H9 (cell line): ENCODE data around the gene RAMP3. TPM values are rescaled to one million over a fixed set of nuclear protein-coding genes. Genes with fewer than 3 reads are reported as not detected.

ENCODE experiments used
- DNase-seq: peaks from one replicate; pipeline ENCODE4 v3.0.0-alpha.2; 2017
- H2AFZ ChIP-seq: one replicate; pipeline ENCODE4 v1.6.1; 2013; ENCODE audit warnings: mild to moderate bottlenecking, low read length, control low read depth, moderate library complexity
- H2AK5ac ChIP-seq: 2 replicates; pipeline ENCODE4 v1.6.1; 2013; ENCODE audit warnings: low read length, control low read depth, mixed read lengths; ENCODE audit not compliant: insufficient read length
- H2BK120ac ChIP-seq: one replicate; pipeline ENCODE4 v1.6.1; 2013; ENCODE audit warnings: low read depth, mild to moderate bottlenecking, low read length, control low read depth, inconsistent platforms; ENCODE audit not compliant: poor library complexity, severe bottlenecking
- H2BK12ac ChIP-seq: 2 replicates; pipeline ENCODE4 v1.6.1; 2013; ENCODE audit warnings: low read length, control low read depth, mixed read lengths, low read depth; ENCODE audit not compliant: insufficient read length
- H2BK15ac ChIP-seq: 2 replicates; pipeline ENCODE4 v1.6.1; 2013; ENCODE audit warnings: low read depth, low read length, control low read depth
- H2BK20ac ChIP-seq: one replicate; pipeline ENCODE4 v1.6.1; 2013; ENCODE audit warnings: low read depth, mild to moderate bottlenecking, low read length, control low read depth, inconsistent platforms; ENCODE audit not compliant: poor library complexity, severe bottlenecking
- H2BK5ac ChIP-seq: 2 replicates; pipeline ENCODE4 v1.6.1; 2013; ENCODE audit warnings: low read length, control low read depth, mixed read lengths; ENCODE audit not compliant: insufficient read length
- H3K14ac ChIP-seq: 2 replicates; pipeline ENCODE4 v1.6.1; 2013; ENCODE audit warnings: low read length, control low read depth; ENCODE audit not compliant: insufficient read depth
- H3K18ac ChIP-seq: 2 replicates; pipeline ENCODE4 v1.6.1; 2013; ENCODE audit warnings: low read depth, mild to moderate bottlenecking, mixed read lengths, low read length, control low read depth; ENCODE audit not compliant: insufficient read length
- H3K23ac ChIP-seq: 2 replicates; pipeline ENCODE4 v1.6.1; 2013; ENCODE audit warnings: low read length, control low read depth, mixed read lengths, low read depth; ENCODE audit not compliant: insufficient read length
- H3K23me2 ChIP-seq: 2 replicates; pipeline ENCODE4 v1.6.1; 2013; ENCODE audit warnings: low read depth, mild to moderate bottlenecking, mixed read lengths, low read length, control low read depth; ENCODE audit not compliant: insufficient read length, poor library complexity, severe bottlenecking
- H3K27ac ChIP-seq: 2 replicates; pipeline ENCODE4 v1.5.1; 2013; ENCODE audit warnings: low read length, control low read depth, mixed read lengths, low read depth; ENCODE audit not compliant: insufficient read length
- H3K27me3 ChIP-seq: 2 replicates; pipeline ENCODE4 v1.6.1; 2013; ENCODE audit warnings: low read length, control low read depth, inconsistent platforms; ENCODE audit not compliant: insufficient read depth
- H3K4ac ChIP-seq: 2 replicates; pipeline ENCODE4 v1.6.1; 2013; ENCODE audit warnings: low read depth, mild to moderate bottlenecking, control low read depth, inconsistent platforms, low read length, moderate library complexity
- H3K4me1 ChIP-seq: 2 replicates; pipeline ENCODE4 v1.6.1; 2013; ENCODE audit warnings: low read length, control low read depth, inconsistent platforms; ENCODE audit not compliant: insufficient read depth
- H3K4me2 ChIP-seq: 2 replicates; pipeline ENCODE4 v1.6.1; 2013; ENCODE audit warnings: low read length, control low read depth, mixed read lengths; ENCODE audit not compliant: insufficient read length, insufficient read depth
- H3K56ac ChIP-seq: 2 replicates; pipeline ENCODE4 v1.6.1; 2013; ENCODE audit warnings: low read depth, mild to moderate bottlenecking, mixed read lengths, low read length, control low read depth; ENCODE audit not compliant: insufficient read length
- H3K79me1 ChIP-seq: 2 replicates; pipeline ENCODE4 v1.6.1; 2013; ENCODE audit warnings: low read depth, mild to moderate bottlenecking, moderate library complexity, low read length, control low read depth, inconsistent platforms; ENCODE audit not compliant: insufficient read depth, poor library complexity, severe bottlenecking
- H3K79me2 ChIP-seq: 2 replicates; pipeline ENCODE4 v1.6.1; 2013; ENCODE audit warnings: low read length, control low read depth, inconsistent platforms; ENCODE audit not compliant: insufficient read depth
- H3K9ac ChIP-seq: 2 replicates; pipeline ENCODE4 v1.6.1; 2013; ENCODE audit warnings: low read length, control low read depth, mixed read lengths; ENCODE audit not compliant: insufficient read length; ENCODE audit errors: extremely low read depth
- H3K9me3 ChIP-seq: one replicate; pipeline ENCODE4 v1.6.1; 2013; ENCODE audit warnings: low read depth, low read length, inconsistent platforms; ENCODE audit not compliant: control insufficient read depth
- H3T11ph ChIP-seq: one replicate; pipeline ENCODE4 v1.6.1; 2013; ENCODE audit warnings: mild to moderate bottlenecking, low read length, control low read depth, inconsistent platforms
- H4K20me1 ChIP-seq: one replicate; pipeline ENCODE4 v1.6.1; 2013; ENCODE audit not compliant: control insufficient read depth, insufficient read length, insufficient read depth
- H4K5ac ChIP-seq: 2 replicates; pipeline ENCODE4 v1.6.1; 2013; ENCODE audit warnings: low read depth, mild to moderate bottlenecking, mixed read lengths, low read length, control low read depth; ENCODE audit not compliant: insufficient read length
- H4K8ac ChIP-seq: replicated peaks from 2 replicates; pipeline ENCODE4 v1.6.1; 2013; ENCODE audit warnings: low read length, control low read depth, mixed read lengths, low read depth; ENCODE audit not compliant: insufficient read length
- H4K91ac ChIP-seq: 2 replicates; pipeline ENCODE4 v1.6.1; 2013; ENCODE audit warnings: low read depth, mild to moderate bottlenecking, moderate library complexity, mixed read lengths, low read length, control low read depth; ENCODE audit not compliant: insufficient read length
- H3K27ac Mint-ChIP-seq, 3 experiments: 2 replicates in 2 of 3; 3 replicates in 1 of 3; pipeline ENCODE4 v1.8.0; 2020 to 2021; ENCODE audit warnings: mixed read lengths in 3 of 3, mild to moderate bottlenecking in 1 of 3, moderate library complexity in 1 of 3
- H3K27me3 Mint-ChIP-seq: 2 replicates; pipeline ENCODE4 v1.8.0; 2021; ENCODE audit warnings: low read depth, mild to moderate bottlenecking, moderate library complexity, mixed read lengths
- H3K36me3 Mint-ChIP-seq, 3 experiments: 2 replicates in 2 of 3; 3 replicates in 1 of 3; pipeline ENCODE4 v1.8.0; 2020 to 2021; ENCODE audit warnings: low read depth in 3 of 3, mixed read lengths in 3 of 3; ENCODE audit not compliant: insufficient read depth in 1 of 3
- H3K4me1 Mint-ChIP-seq, 2 experiments: 2 replicates each; pipeline ENCODE4 v1.8.0; 2020; ENCODE audit warnings: mixed read lengths in 2 of 2
- H3K4me3 Mint-ChIP-seq, 2 experiments: 2 replicates in 1 of 2; 3 replicates in 1 of 2; pipeline ENCODE4 v1.8.0; 2020 to 2021; ENCODE audit warnings: mild to moderate bottlenecking in 2 of 2, mixed read lengths in 2 of 2, moderate library complexity in 1 of 2
- H3K9me3 Mint-ChIP-seq, 2 experiments: 2 replicates in 1 of 2; 3 replicates in 1 of 2; pipeline ENCODE4 v1.8.0; 2020; ENCODE audit warnings: mild to moderate bottlenecking in 2 of 2, mixed read lengths in 2 of 2, moderate library complexity in 1 of 2
- WGBS: extraction: QIAGEN DNeasy Blood & Tissue Kit; methylation state at CpG from one replicate; pipeline ENCODE4 v1.1.7; 2013; ENCODE audit warnings: missing lambda C conversion rate, low lambda C conversion rate, mixed read lengths; ENCODE audit not compliant: insufficient read length; ENCODE audit errors: extremely low coverage; 5-methylcytosine and 5-hydroxymethylcytosine counted together
- total RNA-seq: library from RNA; stranded (reverse); gene quantifications from 2 replicates; pipeline ENCODE4 v1.2.1, GENCODE V29; 2021
- TF ChIP-seq, protein P1 (sequence below): fragments of 200-600 bp; sonication (generic); conservative IDR thresholded peaks from 3 replicates; pipeline ENCODE4 v1.8.0; 2021; ENCODE audit warnings: antibody characterized with exemption, mild to moderate bottlenecking

RAMP3 gene
- total RNA-seq, 1 experiment from 2014 or later, result 0.63 TPM

DNA sequence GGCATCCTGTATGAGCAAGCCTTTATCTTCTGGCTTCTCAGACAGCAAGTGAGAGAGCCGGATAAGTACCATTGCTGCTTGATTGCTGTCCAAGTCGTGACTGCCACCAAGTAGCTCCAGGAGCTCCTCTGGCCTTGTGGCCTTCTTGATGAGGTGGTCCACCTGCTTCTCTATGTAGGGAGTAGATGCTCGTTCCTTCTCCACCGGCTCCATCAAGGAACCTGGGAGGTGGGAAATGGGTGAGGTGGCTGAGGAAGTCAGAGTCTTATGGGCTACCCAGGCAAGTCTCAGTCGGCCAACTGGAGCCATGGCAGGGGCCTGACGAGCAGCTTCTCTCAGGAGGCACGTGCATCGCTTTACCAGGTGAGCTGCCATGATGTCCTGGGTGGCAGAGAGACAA is 48.7 kb upstream of the RAMP3 start:
- Histone ChIP-seq H2AK5ac (no peak overlapping the region), H4K91ac (no peak overlapping the region), H3K14ac (no peak overlapping the region), H2AFZ (no peak overlapping the region), H2BK120ac (no peak overlapping the region), H3K27me3 (no peaks in the 10 kb centered on the region), H3K79me2 (peaks cover 16% of the 10 kb centered on the region; the same call in 1 of the 2 replicates), H4K20me1 (no peaks in the 10 kb centered on the region), H3K18ac (no peak overlapping the region), H3K4me1 (no peaks in the 10 kb centered on the region), H3K9ac (no peak overlapping the region), H3K9me3 (no peaks in the 10 kb centered on the region), H3K27ac (no peak overlapping the region), H2BK12ac (no peak overlapping the region), H2BK15ac (no peak overlapping the region), H3K4me2 (no peak overlapping the region), H2BK5ac (no peak overlapping the region), H3K23ac (no peak overlapping the region), H3K23me2 (no peaks in the 10 kb centered on the region), H3K56ac (no peak overlapping the region), H4K5ac (no peak overlapping the region), H4K8ac (no peak overlapping the region), H3T11ph (no peak overlapping the region), H2BK20ac (no peak overlapping the region), H3K79me1 (peaks cover 10% of the 10 kb centered on the region), H3K4ac (no peak overlapping the region)
- TF ChIP-seq, protein P1, sequence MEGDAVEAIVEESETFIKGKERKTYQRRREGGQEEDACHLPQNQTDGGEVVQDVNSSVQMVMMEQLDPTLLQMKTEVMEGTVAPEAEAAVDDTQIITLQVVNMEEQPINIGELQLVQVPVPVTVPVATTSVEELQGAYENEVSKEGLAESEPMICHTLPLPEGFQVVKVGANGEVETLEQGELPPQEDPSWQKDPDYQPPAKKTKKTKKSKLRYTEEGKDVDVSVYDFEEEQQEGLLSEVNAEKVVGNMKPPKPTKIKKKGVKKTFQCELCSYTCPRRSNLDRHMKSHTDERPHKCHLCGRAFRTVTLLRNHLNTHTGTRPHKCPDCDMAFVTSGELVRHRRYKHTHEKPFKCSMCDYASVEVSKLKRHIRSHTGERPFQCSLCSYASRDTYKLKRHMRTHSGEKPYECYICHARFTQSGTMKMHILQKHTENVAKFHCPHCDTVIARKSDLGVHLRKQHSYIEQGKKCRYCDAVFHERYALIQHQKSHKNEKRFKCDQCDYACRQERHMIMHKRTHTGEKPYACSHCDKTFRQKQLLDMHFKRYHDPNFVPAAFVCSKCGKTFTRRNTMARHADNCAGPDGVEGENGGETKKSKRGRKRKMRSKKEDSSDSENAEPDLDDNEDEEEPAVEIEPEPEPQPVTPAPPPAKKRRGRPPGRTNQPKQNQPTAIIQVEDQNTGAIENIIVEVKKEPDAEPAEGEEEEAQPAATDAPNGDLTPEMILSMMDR, result no peak
- Mint-ChIP-seq H3K4me1 (peaks cover 11 to 12% of the 10 kb centered on the region in 2 experiments), H3K9me3 (peaks cover 0 to 4% of the 10 kb centered on the region in 2 experiments; a peak in 1 of 5 replicates), H3K27me3 (no peaks in the 10 kb centered on the region), H3K4me3 (peak overlapping the region in 1 of 2 experiments; percentile 41; a peak in 2 of 5 replicates), H3K27ac (no peak overlapping the region), H3K36me3 (peaks cover 32 to 60% (median 54%) of the 10 kb centered on the region in 3 experiments; a peak in 6 of 7 replicates)
- DNase-seq, result no peak
- WGBS, result no CpG with 5 or more reads among the region's 8 CpGs
